Caco-2 (cell line): ENCODE results near the gene NF2. TPM values are rescaled to one million over a fixed set of nuclear protein-coding genes. Genes with fewer than 3 reads are reported as not detected.
A peak's percentile ranks its signal among the peaks of the same experiment; 100 is the strongest.

ENCODE experiments used
- BruUV-seq: library from RNA; stranded (reverse); fragments of 400-500 nt; replicated peaks from 2 replicates; lab custom pipeline; 2021; lab: Mats Ljungman, UMichigan
- CTCF ChIA-PET: fragments of 300-600 bp; sonication (Branson Sonifier 250); formaldehyde crosslinking; loops from one replicate; lab custom pipeline; 2022; ENCODE audit warnings: antibody characterized with exemption; lab: Charles Lee
- POLR2A ChIA-PET: fragments of 300-600 bp; sonication (Branson Sonifier 250); formaldehyde crosslinking; loops from one replicate; lab custom pipeline; 2022; ENCODE audit warnings: antibody characterized with exemption; lab: Charles Lee
- DNase-seq, 2 experiments: peaks; one replicate each; pipeline versions ENCODE4 v3.0.0 to v3.0.0-alpha.2; 2020 to 2022
- H3K27me3 ChIP-seq: replicated peaks from 2 replicates; pipeline ENCODE4 v1.6.0; 2011; ENCODE audit warnings: low read length; ENCODE audit not compliant: control insufficient read depth, insufficient read depth
- H3K36me3 ChIP-seq: 2 replicates; pipeline ENCODE4 v1.5.1; 2011; ENCODE audit warnings: low read length; ENCODE audit not compliant: control insufficient read depth, insufficient read depth
- H3K4me1 ChIP-seq: fragments of 250-450 bp; sonication (Bioruptor Pico); 2 replicates; pipeline ENCODE4 v1.5.1; 2020; ENCODE audit warnings: mild to moderate bottlenecking
- H3K4me3 ChIP-seq: 2 replicates; pipeline ENCODE4 v1.5.1; 2011; ENCODE audit warnings: low read depth, mild to moderate bottlenecking, control low read depth, low read length
- H3K9me3 ChIP-seq: fragments of 250-450 bp; sonication (Bioruptor Pico); 2 replicates; pipeline ENCODE4 v1.5.1; 2020; ENCODE audit warnings: mild to moderate bottlenecking, moderate library complexity
- H3K27ac Mint-ChIP-seq: one replicate; pipeline ENCODE4 v1.8.0; 2022; ENCODE audit warnings: mixed read lengths; ENCODE audit not compliant: unreplicated experiment
- H3K27me3 Mint-ChIP-seq: one replicate; pipeline ENCODE4 v1.8.0; 2022; ENCODE audit warnings: mixed read lengths; ENCODE audit not compliant: insufficient read depth, unreplicated experiment
- H3K36me3 Mint-ChIP-seq: one replicate; pipeline ENCODE4 v1.8.0; 2022; ENCODE audit warnings: mild to moderate bottlenecking, mixed read lengths; ENCODE audit not compliant: insufficient read depth, unreplicated experiment
- H3K4me1 Mint-ChIP-seq: one replicate; pipeline ENCODE4 v1.8.0; 2022; ENCODE audit warnings: low read depth, mixed read lengths; ENCODE audit not compliant: unreplicated experiment
- H3K4me3 Mint-ChIP-seq: one replicate; pipeline ENCODE4 v1.8.0; 2022; ENCODE audit warnings: mild to moderate bottlenecking, moderate library complexity, mixed read lengths; ENCODE audit not compliant: unreplicated experiment
- H3K9me3 Mint-ChIP-seq: one replicate; pipeline ENCODE4 v1.8.0; 2022; ENCODE audit warnings: mixed read lengths; ENCODE audit not compliant: unreplicated experiment
- CTCF ChIP-seq, 2 experiments: fragments of 200-600 bp in 1 of 2; IDR thresholded peaks; 1 replicate in 1 of 2; 2 replicates in 1 of 2; pipeline versions ENCODE4 v1.5.1 to v1.8.0; 2011 to 2022; ENCODE audit warnings: antibody characterized with exemption in 1 of 2, control low read depth in 1 of 2, inconsistent platforms in 1 of 2, low read depth in 1 of 2, low read length in 1 of 2, mild to moderate bottlenecking in 1 of 2, moderate library complexity in 1 of 2; ENCODE audit not compliant: insufficient read depth in 1 of 2, severe bottlenecking in 1 of 2, unreplicated experiment in 1 of 2
- intact Hi-C: fragments of 100-400 bp; cut with micrococcal nuclease; formaldehyde crosslinking; loops from one replicate; pipeline ENCODE4 v1.10.0; 2022; ENCODE audit not compliant: unreplicated experiment
- total RNA-seq: library from RNA; stranded (reverse); gene quantifications from 2 replicates; pipeline ENCODE4 v1.2.3, GENCODE V29; 2022

The NF2 gene
- total RNA-seq, 1 experiment from 2014 or later, result 53.2 TPM

- intact Hi-C loops, result no loop called here
- no TSS peak for BruUV-seq
Measured at GRCh38 chr22:29623059-29623458, 19.6 kb downstream of the NF2 start.

GRCh38 chr22:29623553-29624169 is 20.2 kb downstream of the NF2 start:
- no peaks in the 10 kb centered on the region for H3K36me3 ChIP-seq
- Mint-ChIP-seq H3K27ac (no peak overlapping the region), H3K4me1 (peaks cover 29% of the 10 kb centered on the region), H3K27me3 (no peaks in the 10 kb centered on the region), H3K9me3 (no peaks in the 10 kb centered on the region), H3K4me3 (no peak overlapping the region), H3K36me3 (no peaks in the 10 kb centered on the region)
- no peaks in the 10 kb centered on the region for H3K27me3 ChIP-seq
- ChIA-PET POLR2A (no interaction called here), CTCF (interaction anchor here (1.3 kb wide), 1 partner anchor 13 kb away, joined by 3 read pairs; no protein-coding TSS in a partner anchor)
- no peak for DNase-seq
- intact Hi-C loops, result no loop called here
- no peak for TF ChIP-seq CTCF (IDR thresholded peaks at IDR 0.05; ENCODE audit: insufficient read depth in 1 of 2, low read depth in 1 of 2, low read length in 1 of 2, severe bottlenecking in 1 of 2, unreplicated experiment in 1 of 2)
- BruUV-seq, result no TSS peak
- H3K4me1 ChIP-seq, result peaks cover 29% of the 10 kb centered on the region
- no peaks in the 10 kb centered on the region for H3K9me3 ChIP-seq
- H3K4me3 ChIP-seq, result no peak overlapping the region

More at GRCh38 chr22:29623059-29623458, 19.6 kb downstream of the NF2 start:
- no peak for DNase-seq
- no peak for TF ChIP-seq CTCF (IDR thresholded peaks at IDR 0.05; ENCODE audit: insufficient read depth in 1 of 2, low read depth in 1 of 2, low read length in 1 of 2, severe bottlenecking in 1 of 2, unreplicated experiment in 1 of 2)
- ChIA-PET POLR2A (no interaction called here), CTCF (interaction anchor here (1.3 kb wide), 1 partner anchor 13 kb away, joined by 3 read pairs; no protein-coding TSS in a partner anchor)
- Histone ChIP-seq H3K4me3 (no peak overlapping the region), H3K36me3 (no peaks in the 10 kb centered on the region), H3K9me3 (no peaks in the 10 kb centered on the region), H3K4me1 (peaks cover 35% of the 10 kb centered on the region), H3K27me3 (no peaks in the 10 kb centered on the region)
- Mint-ChIP-seq H3K4me1 (peaks cover 28% of the 10 kb centered on the region), H3K4me3 (no peak overlapping the region), H3K9me3 (no peaks in the 10 kb centered on the region), H3K27ac (no peak overlapping the region), H3K36me3 (no peaks in the 10 kb centered on the region), H3K27me3 (no peaks in the 10 kb centered on the region)

- Mint-ChIP-seq H3K27ac (peak overlapping the region; percentile 27), H3K4me3 (no peak overlapping the region), H3K9me3 (no peaks in the 10 kb centered on the region), H3K27me3 (no peaks in the 10 kb centered on the region), H3K4me1 (peaks cover 29% of the 10 kb centered on the region), H3K36me3 (no peaks in the 10 kb centered on the region)
- peak in 1 of 2 experiments; percentile 42 for DNase-seq
- TF ChIP-seq CTCF (IDR thresholded peaks at IDR 0.05; ENCODE audit: insufficient read depth in 1 of 2, low read depth in 1 of 2, low read length in 1 of 2, severe bottlenecking in 1 of 2, unreplicated experiment in 1 of 2), result peak; percentile 63 to 90
- Histone ChIP-seq H3K9me3 (no peaks in the 10 kb centered on the region), H3K4me3 (no peak overlapping the region), H3K36me3 (no peaks in the 10 kb centered on the region), H3K4me1 (peaks cover 44% of the 10 kb centered on the region), H3K27me3 (no peaks in the 10 kb centered on the region)
- no TSS peak for BruUV-seq
- ChIA-PET CTCF (interaction anchor here (0.6 to 0.7 kb wide), 3 partner anchors 301 to 1017 kb away, joined by 3 to 5 read pairs (median 3); no protein-coding TSS in a partner anchor), POLR2A (no interaction called here)
- intact Hi-C loops, result no loop called here
Measured at GRCh38 chr22:29625090-29625825, 21.8 kb downstream of the NF2 start.
